Measurements from ENCODE around the gene JARID2.

Gene JARID2

GRCh38 chr6:15247500-15248450, 1.9 kb downstream of the JARID2 start:
- DNase-seq: peak; percentile 31 to 51

- DNase-seq: peak; percentile 72 to 79
Measured at GRCh38 chr6:15248451-15249370, 2.8 kb downstream of the JARID2 start.

- no peak for DNase-seq
Measured at GRCh38 chr6:15249371-15250019, 3.6 kb downstream of the JARID2 start.

GRCh38 chr6:15250187-15251168, 4.6 kb downstream of the JARID2 start:
- DNase-seq: no peak

GRCh38 chr6:15252195-15252594, 6.3 kb downstream of the JARID2 start:
- DNase-seq: no peak

GRCh38 chr6:15253203-15254022, 7.5 kb downstream of the JARID2 start:
- no peak for DNase-seq

GRCh38 chr6:15254070-15254975, 8.5 kb downstream of the JARID2 start:
- peak; percentile 52 to 59 for DNase-seq

GRCh38 chr6:15255481-15255880, 9.6 kb downstream of the JARID2 start:
- no peak for DNase-seq

- DNase-seq: no peak
Measured at GRCh38 chr6:15255909-15256395, 10.1 kb downstream of the JARID2 start.

GRCh38 chr6:15256538-15257271, 10.8 kb downstream of the JARID2 start:
- no peak for DNase-seq

- DNase-seq: no peak
Measured at GRCh38 chr6:15257357-15258132, 11.7 kb downstream of the JARID2 start.

- DNase-seq: no peak
Measured at GRCh38 chr6:15259766-15260098, 13.9 kb downstream of the JARID2 start.

- no peak for DNase-seq
Measured at GRCh38 chr6:15260099-15260821, 14.4 kb downstream of the JARID2 start.

GRCh38 chr6:15263780-15264374, 18.0 kb downstream of the JARID2 start:
- DNase-seq: no peak

- no peak for DNase-seq
Measured at GRCh38 chr6:15264412-15264811, 18.5 kb downstream of the JARID2 start.

- peak; percentile 36 to 46 for DNase-seq
Measured at GRCh38 chr6:15264902-15265761, 19.3 kb downstream of the JARID2 start.
